ENCODE measurements around the gene QKI. TPM values are rescaled to one million over a fixed set of nuclear protein-coding genes. Genes with fewer than 3 reads are reported as not detected.

QKI gene
- total RNA-seq, 1 experiment from 2014 or later: 134 TPM

DNA sequence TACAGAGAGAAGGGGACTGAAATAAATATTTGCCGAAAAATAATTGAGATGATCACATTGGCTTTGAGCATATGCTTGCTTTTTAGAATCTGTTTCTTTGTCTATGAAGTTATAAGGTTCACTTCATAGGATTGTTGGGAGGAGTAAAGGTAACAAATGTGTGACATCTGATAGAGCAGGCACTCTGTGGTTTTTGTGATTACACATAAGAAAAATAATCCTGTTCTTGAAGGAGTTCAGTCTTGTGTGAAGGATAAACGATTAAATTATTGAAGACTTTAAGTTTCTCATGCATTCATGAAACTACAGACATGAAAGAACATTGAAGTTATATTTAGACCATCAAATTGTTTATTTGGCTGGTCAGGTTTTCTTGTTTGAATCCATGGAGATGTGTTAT lies 45.0 kb downstream of the QKI start:
- H3K27me3 Mint-ChIP-seq (ENCODE audit: insufficient read depth, unreplicated experiment): no peaks in the 10 kb centered on the region
- ChIA-PET CTCF (no interaction called here), POLR2A (no interaction called here)
- no peak overlapping the region for H3K4me3 Mint-ChIP-seq (ENCODE audit: unreplicated experiment)
- H3K4me3 ChIP-seq (ENCODE audit: low read depth, low read length): no peak overlapping the region
- peaks cover 8% of the 10 kb centered on the region; the same call in 1 of the 2 replicates for H3K4me1 ChIP-seq
- intact Hi-C loops (cut with micrococcal nuclease; ENCODE audit: unreplicated experiment): no loop called here
- BruUV-seq (replicated peaks): no TSS peak
- DNase-seq: no peak
- H3K27ac Mint-ChIP-seq (ENCODE audit: unreplicated experiment): no peak overlapping the region
- H3K9me3 Mint-ChIP-seq (ENCODE audit: unreplicated experiment): no peaks in the 10 kb centered on the region
- no peaks in the 10 kb centered on the region; the same call in 1 of the 2 replicates for H3K36me3 ChIP-seq (ENCODE audit: control insufficient read depth, insufficient read depth, low read length)
- H3K36me3 Mint-ChIP-seq (ENCODE audit: insufficient read depth, unreplicated experiment): peaks cover 6% of the 10 kb centered on the region
- H3K9me3 ChIP-seq: no peaks in the 10 kb centered on the region
- H3K4me1 Mint-ChIP-seq (ENCODE audit: low read depth, unreplicated experiment): peaks cover 27% of the 10 kb centered on the region
- no peaks in the 10 kb centered on the region for H3K27me3 ChIP-seq (replicated peaks; ENCODE audit: control insufficient read depth, insufficient read depth, low read length)
- TF ChIP-seq, protein P1, sequence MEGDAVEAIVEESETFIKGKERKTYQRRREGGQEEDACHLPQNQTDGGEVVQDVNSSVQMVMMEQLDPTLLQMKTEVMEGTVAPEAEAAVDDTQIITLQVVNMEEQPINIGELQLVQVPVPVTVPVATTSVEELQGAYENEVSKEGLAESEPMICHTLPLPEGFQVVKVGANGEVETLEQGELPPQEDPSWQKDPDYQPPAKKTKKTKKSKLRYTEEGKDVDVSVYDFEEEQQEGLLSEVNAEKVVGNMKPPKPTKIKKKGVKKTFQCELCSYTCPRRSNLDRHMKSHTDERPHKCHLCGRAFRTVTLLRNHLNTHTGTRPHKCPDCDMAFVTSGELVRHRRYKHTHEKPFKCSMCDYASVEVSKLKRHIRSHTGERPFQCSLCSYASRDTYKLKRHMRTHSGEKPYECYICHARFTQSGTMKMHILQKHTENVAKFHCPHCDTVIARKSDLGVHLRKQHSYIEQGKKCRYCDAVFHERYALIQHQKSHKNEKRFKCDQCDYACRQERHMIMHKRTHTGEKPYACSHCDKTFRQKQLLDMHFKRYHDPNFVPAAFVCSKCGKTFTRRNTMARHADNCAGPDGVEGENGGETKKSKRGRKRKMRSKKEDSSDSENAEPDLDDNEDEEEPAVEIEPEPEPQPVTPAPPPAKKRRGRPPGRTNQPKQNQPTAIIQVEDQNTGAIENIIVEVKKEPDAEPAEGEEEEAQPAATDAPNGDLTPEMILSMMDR (IDR thresholded peaks at IDR 0.05; ENCODE audit: insufficient read depth in 1 of 2, low read depth in 1 of 2, low read length in 1 of 2, severe bottlenecking in 1 of 2, unreplicated experiment in 1 of 2): no peak

DNA sequence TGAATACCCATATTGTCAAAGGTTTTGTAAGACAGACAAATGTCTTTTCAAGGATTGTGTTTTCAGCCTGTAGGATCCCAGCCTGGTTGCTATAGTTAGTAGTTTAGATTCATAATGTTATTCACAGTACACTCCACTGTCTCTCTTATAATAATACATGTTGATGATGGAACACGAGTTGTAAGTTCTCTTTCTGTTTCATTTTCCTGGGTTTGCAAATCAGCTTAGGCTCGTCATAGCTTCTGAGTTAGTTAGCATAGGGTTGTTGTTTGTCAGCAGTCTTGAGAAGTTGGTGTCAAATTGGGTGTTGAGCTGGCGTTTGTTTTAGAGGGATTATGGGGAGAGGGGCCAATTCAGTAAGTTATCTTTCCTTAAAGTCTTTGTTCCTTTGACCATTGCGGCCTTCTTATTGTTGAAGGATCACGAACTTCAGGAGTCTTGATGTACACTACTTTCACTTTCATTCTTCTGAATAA lies 45.8 kb downstream of the QKI start:
- no TSS peak for BruUV-seq (replicated peaks)
- DNase-seq: no peak
- Histone ChIP-seq H3K27me3 (replicated peaks; ENCODE audit: control insufficient read depth, insufficient read depth, low read length) (no peaks in the 10 kb centered on the region), H3K9me3 (no peaks in the 10 kb centered on the region), H3K4me1 (peaks cover 8% of the 10 kb centered on the region; the same call in 1 of the 2 replicates), H3K4me3 (ENCODE audit: low read depth, low read length) (no peak overlapping the region), H3K36me3 (ENCODE audit: control insufficient read depth, insufficient read depth, low read length) (no peaks in the 10 kb centered on the region; the same call in 1 of the 2 replicates)
- intact Hi-C loops (cut with micrococcal nuclease; ENCODE audit: unreplicated experiment): no loop called here
- TF ChIP-seq, protein P1 (IDR thresholded peaks at IDR 0.05; ENCODE audit: insufficient read depth in 1 of 2, low read depth in 1 of 2, low read length in 1 of 2, severe bottlenecking in 1 of 2, unreplicated experiment in 1 of 2): no peak
- Mint-ChIP-seq H3K27ac (ENCODE audit: unreplicated experiment) (no peak overlapping the region), H3K36me3 (ENCODE audit: insufficient read depth, unreplicated experiment) (peaks cover 10% of the 10 kb centered on the region), H3K9me3 (ENCODE audit: unreplicated experiment) (no peaks in the 10 kb centered on the region), H3K4me1 (ENCODE audit: low read depth, unreplicated experiment) (peaks cover 28% of the 10 kb centered on the region), H3K27me3 (ENCODE audit: insufficient read depth, unreplicated experiment) (no peaks in the 10 kb centered on the region), H3K4me3 (ENCODE audit: unreplicated experiment) (no peak overlapping the region)
- ChIA-PET POLR2A (no interaction called here), CTCF (no interaction called here)

DNA sequence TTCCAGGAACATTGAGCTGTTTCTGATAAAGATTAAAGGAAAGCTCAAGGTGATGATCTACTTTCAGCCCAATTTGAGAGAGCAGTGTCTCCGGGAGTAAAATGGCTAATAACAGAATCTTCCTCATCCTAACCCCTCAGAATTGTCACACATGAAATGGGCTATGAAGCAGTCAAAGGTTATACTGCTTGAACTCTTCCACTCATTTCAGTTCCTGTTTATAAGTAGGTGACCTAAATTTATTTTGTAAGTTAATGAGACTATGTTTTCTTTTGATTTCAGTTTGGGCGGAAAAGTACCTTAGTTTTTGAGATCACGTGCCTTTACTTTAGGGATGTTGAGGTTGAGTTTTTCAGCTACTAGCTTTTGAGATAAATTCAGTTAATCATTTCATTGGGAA lies 47.2 kb downstream of the QKI start:
- no peak overlapping the region for H3K27ac Mint-ChIP-seq (ENCODE audit: unreplicated experiment)

More for the DNA sequence above, 47.2 kb downstream of the QKI start:
- DNase-seq: no peak
- Histone ChIP-seq H3K27me3 (replicated peaks; ENCODE audit: control insufficient read depth, insufficient read depth, low read length) (no peaks in the 10 kb centered on the region), H3K4me1 (peaks cover 8% of the 10 kb centered on the region; the same call in 1 of the 2 replicates), H3K4me3 (ENCODE audit: low read depth, low read length) (no peak overlapping the region), H3K36me3 (ENCODE audit: control insufficient read depth, insufficient read depth, low read length) (no peaks in the 10 kb centered on the region; the same call in 1 of the 2 replicates), H3K9me3 (no peaks in the 10 kb centered on the region)
- H3K27me3 Mint-ChIP-seq (ENCODE audit: insufficient read depth, unreplicated experiment): no peaks in the 10 kb centered on the region
- intact Hi-C loops (cut with micrococcal nuclease; ENCODE audit: unreplicated experiment): no loop called here
- TF ChIP-seq, protein P1 (IDR thresholded peaks at IDR 0.05; ENCODE audit: insufficient read depth in 1 of 2, low read depth in 1 of 2, low read length in 1 of 2, severe bottlenecking in 1 of 2, unreplicated experiment in 1 of 2): no peak
- H3K36me3 Mint-ChIP-seq (ENCODE audit: insufficient read depth, unreplicated experiment): peaks cover 14% of the 10 kb centered on the region
- H3K4me3 Mint-ChIP-seq (ENCODE audit: unreplicated experiment): no peak overlapping the region
- no peaks in the 10 kb centered on the region for H3K9me3 Mint-ChIP-seq (ENCODE audit: unreplicated experiment)
- CTCF ChIA-PET: no interaction called here
- no TSS peak for BruUV-seq (replicated peaks)
- POLR2A ChIA-PET: no interaction called here
- peaks cover 28% of the 10 kb centered on the region for H3K4me1 Mint-ChIP-seq (ENCODE audit: low read depth, unreplicated experiment)

Measured in Caco-2 (cell line).